Activated CD8-positive, alpha-beta memory T cell treated with anti-CD3 and anti-CD28 coated beads, Interleukin-2, amount 10 ng/mL, durations not matched to agents 7 days and 5 days (primary cell): Measurements from ENCODE around the gene MBD5. TPM values are rescaled to one million over a fixed set of nuclear protein-coding genes. Genes with fewer than 3 reads are reported as not detected.

ENCODE experiments used
- ATAC-seq: fragments of 150-1000 bp; cut with Tn5 transposase; one replicate; pipeline ENCODE4 v1.10.0; 2021; ENCODE audit warnings: moderate library complexity
- CTCF ChIA-PET: fragments of 350-600 bp; sonication (Branson Sonifier 250); formaldehyde crosslinking; loops from one replicate; lab custom pipeline; 2021; ENCODE audit warnings: antibody characterized with exemption; lab: Charles Lee
- DNase-seq: peaks from one replicate; pipeline ENCODE4 v3.0.0-alpha.2; 2020
- H3K27ac Mint-ChIP-seq: one replicate; pipeline ENCODE4 v1.8.0; 2021; ENCODE audit warnings: mild to moderate bottlenecking, mixed read lengths
- H3K27me3 Mint-ChIP-seq: one replicate; pipeline ENCODE4 v1.8.0; 2021; ENCODE audit warnings: mixed read lengths
- H3K36me3 Mint-ChIP-seq: one replicate; pipeline ENCODE4 v1.8.0; 2021; ENCODE audit warnings: mild to moderate bottlenecking, mixed read lengths
- H3K4me1 Mint-ChIP-seq: one replicate; pipeline ENCODE4 v1.8.0; 2021; ENCODE audit warnings: mixed read lengths
- H3K4me3 Mint-ChIP-seq: one replicate; pipeline ENCODE4 v1.8.0; 2021; ENCODE audit warnings: mild to moderate bottlenecking, moderate library complexity, mixed read lengths
- H3K9me3 Mint-ChIP-seq: one replicate; pipeline ENCODE4 v1.8.0; 2022; ENCODE audit warnings: low read depth, mixed read lengths
- total RNA-seq, 2 experiments: library from RNA; stranded (reverse); gene quantifications; one replicate each; pipeline ENCODE4 v1.2.3, GENCODE V29; 2021

Gene MBD5
- total RNA-seq, 2 experiments from 2014 or later = 24.6 to 44.8 TPM

- ATAC-seq (no peak), DNase-seq (no peak)
- Mint-ChIP-seq H3K4me1 (no peaks in the 10 kb centered on the region), H3K4me3 (no peak overlapping the region), H3K36me3 (peaks cover 22% of the 10 kb centered on the region), H3K27me3 (no peaks in the 10 kb centered on the region), H3K9me3 (peaks cover 11% of the 10 kb centered on the region), H3K27ac (no peak overlapping the region)
- CTCF ChIA-PET = no interaction called here
These were observed 201.0 kb downstream of the MBD5 start for GRCh38 chr2:148221926-148222325.

GRCh38 chr2:148231858-148232257 is 211.0 kb downstream of the MBD5 start:
- no peak for ATAC-seq

DNA sequence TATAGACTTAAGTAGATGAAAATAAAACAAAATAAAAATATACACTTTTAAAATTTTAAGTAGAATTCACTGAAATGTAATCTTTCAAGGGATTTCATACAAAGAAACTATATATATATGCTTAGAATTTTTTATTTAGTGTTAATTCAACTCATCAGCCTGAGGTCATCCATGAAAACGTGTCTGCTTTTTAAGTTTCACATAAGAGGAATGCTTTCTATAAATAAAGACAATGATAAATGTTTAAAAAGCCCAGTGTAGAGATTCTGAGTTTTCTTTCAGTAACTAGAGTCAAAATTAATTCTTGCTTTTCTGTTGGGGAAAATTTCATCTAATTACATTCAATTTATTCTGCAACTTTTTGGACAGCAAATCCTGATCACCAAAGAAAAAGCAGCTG is 213.3 kb downstream of the MBD5 start:
- H3K9me3 Mint-ChIP-seq = peaks cover 14% of the 10 kb centered on the region
- CTCF ChIA-PET = no interaction called here
- no peak overlapping the region for H3K4me3 Mint-ChIP-seq

More at GRCh38 chr2:148231858-148232257, 211.0 kb downstream of the MBD5 start:
- no peak overlapping the region for H3K4me3 Mint-ChIP-seq
- H3K36me3 Mint-ChIP-seq = peaks cover 21% of the 10 kb centered on the region
- H3K4me1 Mint-ChIP-seq = no peaks in the 10 kb centered on the region
- DNase-seq = no peak
- no peaks in the 10 kb centered on the region for H3K27me3 Mint-ChIP-seq
- CTCF ChIA-PET = no interaction called here
- H3K9me3 Mint-ChIP-seq = peaks cover 7% of the 10 kb centered on the region
- no peak overlapping the region for H3K27ac Mint-ChIP-seq

DNA sequence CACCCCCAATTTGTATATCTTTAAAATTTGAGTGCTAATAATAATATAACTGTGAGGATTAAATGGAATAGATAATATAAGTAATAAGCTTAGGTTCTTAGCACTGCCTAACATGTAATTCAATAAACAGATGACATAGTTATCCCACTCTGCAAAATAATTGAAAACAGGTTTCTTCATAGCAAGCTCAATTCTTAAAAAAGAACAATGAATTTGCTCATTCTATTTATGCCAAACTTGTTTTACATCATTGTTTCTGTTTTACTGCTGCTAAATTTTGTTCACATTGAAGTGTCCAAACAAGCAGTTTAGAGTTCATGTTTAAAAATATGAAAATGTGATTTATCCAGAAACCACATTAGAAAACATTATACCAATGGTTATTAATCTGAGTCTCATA is 217.0 kb downstream of the MBD5 start:
- H3K27ac Mint-ChIP-seq = no peak overlapping the region
- no peak for DNase-seq
- H3K4me3 Mint-ChIP-seq = no peak overlapping the region
- peaks cover 11% of the 10 kb centered on the region for H3K9me3 Mint-ChIP-seq
- CTCF ChIA-PET = interaction anchor here (0.8 kb wide), 1 partner anchor 249 kb away, joined by 3 read pairs; no protein-coding TSS in a partner anchor
- H3K4me1 Mint-ChIP-seq = no peaks in the 10 kb centered on the region
- H3K36me3 Mint-ChIP-seq = peaks cover 40% of the 10 kb centered on the region
- no peaks in the 10 kb centered on the region for H3K27me3 Mint-ChIP-seq
- ATAC-seq = no peak

More for the DNA sequence above, 213.3 kb downstream of the MBD5 start:
- Mint-ChIP-seq H3K4me1 (no peaks in the 10 kb centered on the region), H3K27ac (no peak overlapping the region), H3K27me3 (no peaks in the 10 kb centered on the region), H3K36me3 (peaks cover 35% of the 10 kb centered on the region)
- ATAC-seq (no peak), DNase-seq (no peak)

DNA sequence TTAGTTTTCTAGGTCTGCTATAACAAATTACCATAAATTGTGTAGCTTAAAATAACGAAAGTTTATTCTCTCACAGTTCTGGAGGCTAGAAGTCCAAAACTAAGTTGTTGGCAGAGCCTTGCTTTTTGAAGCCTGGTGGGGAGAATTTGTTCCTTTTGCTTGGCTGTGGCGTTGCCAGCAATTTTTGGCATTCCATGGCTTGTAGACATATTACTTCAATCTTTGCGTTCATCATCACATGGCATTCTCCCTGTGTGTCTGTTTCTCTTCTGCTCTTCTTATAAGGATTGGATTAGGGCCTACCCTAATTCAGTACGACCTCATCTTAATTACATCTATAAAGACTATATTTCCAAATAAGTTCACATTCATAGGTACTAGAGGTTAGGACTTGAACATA is 217.7 kb downstream of the MBD5 start:
- Mint-ChIP-seq H3K9me3 (peaks cover 11% of the 10 kb centered on the region), H3K36me3 (peaks cover 40% of the 10 kb centered on the region), H3K4me1 (no peaks in the 10 kb centered on the region), H3K27me3 (no peaks in the 10 kb centered on the region), H3K27ac (no peak overlapping the region), H3K4me3 (no peak overlapping the region)
- CTCF ChIA-PET = no interaction called here
- no peak for DNase-seq
- no peak for ATAC-seq

DNA sequence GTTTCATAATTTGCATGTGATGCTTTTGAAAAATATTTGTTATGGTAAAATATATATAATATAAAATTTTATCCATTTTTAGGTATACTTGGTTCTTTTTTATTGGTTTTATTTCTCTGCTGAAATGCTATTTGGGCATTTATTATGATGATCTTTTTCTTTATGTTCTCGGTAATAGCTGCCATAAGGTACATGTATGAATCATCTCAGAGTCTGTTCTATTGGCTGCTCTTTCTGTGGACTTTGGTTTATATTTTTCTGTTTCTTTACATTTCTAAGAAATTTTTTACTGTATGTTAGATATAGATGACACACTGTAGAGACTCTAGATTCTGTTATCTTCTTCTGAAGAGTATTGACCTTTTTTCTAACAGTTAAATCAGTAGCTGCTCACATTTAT is 219.9 kb downstream of the MBD5 start:
- Mint-ChIP-seq H3K4me1 (no peaks in the 10 kb centered on the region), H3K36me3 (peaks cover 39% of the 10 kb centered on the region), H3K27ac (no peak overlapping the region), H3K27me3 (no peaks in the 10 kb centered on the region), H3K4me3 (no peak overlapping the region), H3K9me3 (peaks cover 11% of the 10 kb centered on the region)
- DNase-seq = no peak
- CTCF ChIA-PET = no interaction called here
- ATAC-seq = no peak

- DNase-seq (no peak), ATAC-seq (no peak)
- H3K4me3 Mint-ChIP-seq = no peak overlapping the region
- no peaks in the 10 kb centered on the region for H3K4me1 Mint-ChIP-seq
- peaks cover 12% of the 10 kb centered on the region for H3K36me3 Mint-ChIP-seq
- no peak overlapping the region for H3K27ac Mint-ChIP-seq
- no peaks in the 10 kb centered on the region for H3K27me3 Mint-ChIP-seq
- peaks cover 3% of the 10 kb centered on the region for H3K9me3 Mint-ChIP-seq
- CTCF ChIA-PET = no interaction called here
These were observed 223.9 kb downstream of the MBD5 start for GRCh38 chr2:148244593-148245292.

GRCh38 chr2:148251993-148252392 is 231.1 kb downstream of the MBD5 start:
- CTCF ChIA-PET = no interaction called here
- no peak for DNase-seq
- Mint-ChIP-seq H3K4me1 (no peaks in the 10 kb centered on the region), H3K27ac (no peak overlapping the region), H3K9me3 (peaks cover 17% of the 10 kb centered on the region), H3K27me3 (no peaks in the 10 kb centered on the region), H3K4me3 (no peak overlapping the region), H3K36me3 (peaks cover 27% of the 10 kb centered on the region)
- no peak for ATAC-seq

GRCh38 chr2:148252646-148253045 is 231.8 kb downstream of the MBD5 start:
- ATAC-seq (no peak), DNase-seq (no peak)
- H3K36me3 Mint-ChIP-seq = peaks cover 27% of the 10 kb centered on the region
- peaks cover 18% of the 10 kb centered on the region for H3K9me3 Mint-ChIP-seq
- no peaks in the 10 kb centered on the region for H3K4me1 Mint-ChIP-seq
- no peak overlapping the region for H3K4me3 Mint-ChIP-seq
- H3K27ac Mint-ChIP-seq = no peak overlapping the region
- CTCF ChIA-PET = no interaction called here
- H3K27me3 Mint-ChIP-seq = no peaks in the 10 kb centered on the region

GRCh38 chr2:148253685-148254084 is 232.8 kb downstream of the MBD5 start:
- no peak overlapping the region for H3K27ac Mint-ChIP-seq
- CTCF ChIA-PET = no interaction called here
- H3K9me3 Mint-ChIP-seq = peaks cover 22% of the 10 kb centered on the region
- ATAC-seq (no peak), DNase-seq (no peak)
- H3K27me3 Mint-ChIP-seq = no peaks in the 10 kb centered on the region
- peaks cover 2% of the 10 kb centered on the region for H3K4me1 Mint-ChIP-seq
- H3K4me3 Mint-ChIP-seq = no peak overlapping the region
- peaks cover 34% of the 10 kb centered on the region for H3K36me3 Mint-ChIP-seq

DNA sequence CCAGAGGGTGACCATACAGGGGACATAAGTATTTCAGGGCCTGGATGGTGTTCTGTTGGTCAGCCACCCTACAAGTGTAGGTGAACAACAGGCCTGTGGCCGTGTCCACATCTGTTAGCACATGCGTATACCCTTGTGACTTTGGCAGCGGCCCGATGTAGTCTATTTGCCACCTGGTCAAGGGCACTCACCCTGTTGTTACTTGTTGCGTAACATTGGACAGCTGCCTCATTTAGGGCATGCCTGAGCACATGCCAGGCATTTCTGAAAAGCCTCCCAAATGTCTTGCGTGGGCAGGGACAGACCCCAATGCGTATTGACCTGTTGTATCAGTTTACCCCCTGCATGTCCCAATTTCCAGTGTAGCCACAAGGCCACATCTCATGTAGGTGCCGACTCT is 235.0 kb downstream of the MBD5 start:
- no peak overlapping the region for H3K27ac Mint-ChIP-seq
- no peaks in the 10 kb centered on the region for H3K27me3 Mint-ChIP-seq
- H3K4me1 Mint-ChIP-seq = peaks cover 2% of the 10 kb centered on the region
- no peak overlapping the region for H3K4me3 Mint-ChIP-seq
- ATAC-seq (no peak), DNase-seq (no peak)
- H3K9me3 Mint-ChIP-seq = peaks cover 33% of the 10 kb centered on the region
- CTCF ChIA-PET = no interaction called here
- peaks cover 48% of the 10 kb centered on the region for H3K36me3 Mint-ChIP-seq

- Mint-ChIP-seq H3K27me3 (no peaks in the 10 kb centered on the region), H3K4me3 (no peak overlapping the region), H3K4me1 (peaks cover 2% of the 10 kb centered on the region), H3K36me3 (peaks cover 45% of the 10 kb centered on the region), H3K9me3 (peaks cover 31% of the 10 kb centered on the region), H3K27ac (no peak overlapping the region)
- no peak for ATAC-seq
- CTCF ChIA-PET = no interaction called here
- DNase-seq = no peak
These were observed 236.4 kb downstream of the MBD5 start for GRCh38 chr2:148257276-148257675.

- H3K9me3 Mint-ChIP-seq = peaks cover 28% of the 10 kb centered on the region
- peaks cover 2% of the 10 kb centered on the region for H3K4me1 Mint-ChIP-seq
- no peak overlapping the region for H3K27ac Mint-ChIP-seq
- H3K27me3 Mint-ChIP-seq = no peaks in the 10 kb centered on the region
- CTCF ChIA-PET = no interaction called here
- H3K4me3 Mint-ChIP-seq = no peak overlapping the region
- peaks cover 41% of the 10 kb centered on the region for H3K36me3 Mint-ChIP-seq
- ATAC-seq (no peak), DNase-seq (no peak)
These were observed 237.2 kb downstream of the MBD5 start for GRCh38 chr2:148258124-148258523.

DNA sequence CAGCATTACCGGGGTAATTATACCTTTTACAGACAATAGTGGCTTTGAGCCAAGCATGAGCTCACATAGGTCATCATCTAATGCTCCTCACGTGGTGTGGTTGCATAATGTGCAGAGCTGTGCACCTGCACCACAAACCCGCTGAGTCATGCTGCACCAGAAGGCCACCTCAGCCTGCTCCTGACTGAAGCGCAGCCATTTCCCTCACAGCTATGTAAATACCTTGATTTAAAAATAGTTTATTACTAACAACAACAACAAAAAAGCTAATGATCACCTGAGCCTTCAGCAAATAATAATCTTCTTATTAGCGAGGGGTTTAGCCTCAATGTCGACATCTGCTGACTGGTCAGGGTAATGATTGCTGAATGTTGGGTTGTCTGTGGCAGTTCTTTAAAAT is 238.8 kb downstream of the MBD5 start:
- H3K4me3 Mint-ChIP-seq = no peak overlapping the region
- no peaks in the 10 kb centered on the region for H3K27me3 Mint-ChIP-seq
- H3K9me3 Mint-ChIP-seq = peaks cover 19% of the 10 kb centered on the region
- no peak overlapping the region for H3K27ac Mint-ChIP-seq
- no peak for ATAC-seq
- H3K36me3 Mint-ChIP-seq = peaks cover 28% of the 10 kb centered on the region
- peaks cover 2% of the 10 kb centered on the region for H3K4me1 Mint-ChIP-seq
- CTCF ChIA-PET = no interaction called here
- DNase-seq = no peak
